Lower leg skin (tissue), 3 donors: Measurements from ENCODE around the gene PTGES3L.

ENCODE experiments used
- CTCF ChIP-seq, 3 donors: fragments of 450-650 bp; IDR thresholded peaks; one replicate each; pipeline ENCODE4 v1.5.1; 2016; ENCODE audit warnings: antibody characterized with exemption in 3 of 3, mild to moderate bottlenecking in 3 of 3, moderate library complexity in 2 of 3
- POLR2A ChIP-seq, 2 donors: fragments of 450-650 bp; IDR thresholded peaks; one replicate each; pipeline ENCODE4 v1.6.1; 2016 to 2017; ENCODE audit warnings: antibody characterized with exemption in 2 of 2, mild to moderate bottlenecking in 1 of 2, moderate library complexity in 1 of 2

- peak in 1 of 3 donors; percentile 52 for TF ChIP-seq CTCF (IDR thresholded peaks at IDR 0.05)
- no peak for TF ChIP-seq POLR2A (IDR thresholded peaks at IDR 0.05)
Observed at GRCh38 chr17:42928714-42929496, 51.0 kb downstream of the PTGES3L start.
